ENCODE results near the gene UBE2V1. TPM values are rescaled to one million over a fixed set of nuclear protein-coding genes. Genes with fewer than 3 reads are reported as not detected.

The UBE2V1 gene
- total RNA-seq, 1 donor from 2014 or later = 223 TPM

DNA sequence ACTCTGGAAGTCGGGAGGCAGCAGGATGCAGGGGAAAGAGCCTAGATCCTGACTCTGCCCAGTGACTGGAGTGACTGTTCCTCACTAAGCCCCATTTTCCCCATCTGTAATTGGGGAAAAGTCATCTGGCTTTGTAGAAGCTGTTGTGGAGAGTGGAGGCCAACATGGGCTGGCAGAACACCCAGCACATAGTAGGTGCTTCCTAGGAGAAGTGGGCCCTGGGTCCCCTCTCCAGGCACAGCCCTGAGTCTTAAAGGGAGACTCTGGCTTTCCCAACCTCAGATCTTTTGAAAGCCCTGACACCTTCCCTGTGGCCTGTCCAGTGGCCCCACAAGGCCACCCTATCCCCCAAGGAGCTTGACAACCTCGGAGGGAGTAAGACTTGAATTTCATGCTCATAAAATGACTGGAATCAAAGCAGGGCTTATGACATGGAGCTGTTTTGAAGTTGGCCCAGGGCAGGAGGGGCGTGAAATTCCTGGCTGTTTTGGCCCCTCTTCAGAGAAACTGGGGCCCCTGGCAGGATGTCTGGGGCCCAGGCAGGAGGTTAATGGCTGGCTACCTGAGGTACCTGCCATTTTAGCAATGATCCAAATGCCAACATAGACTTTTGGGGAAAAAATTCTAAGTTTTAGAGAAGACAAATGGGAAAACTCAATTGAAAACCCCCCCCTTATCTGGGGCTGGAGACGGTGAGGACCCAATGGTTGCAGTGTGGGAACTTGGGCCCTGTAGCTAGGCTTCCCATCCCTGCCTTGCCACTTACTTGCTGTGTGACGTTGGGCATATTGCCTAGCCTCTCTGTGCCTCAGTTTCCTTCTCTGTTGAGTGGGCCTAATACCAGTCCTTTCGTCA lies 51.6 kb downstream of the UBE2V1 start:
- H3K27me3 Mint-ChIP-seq (ENCODE audit: unreplicated experiment) = peaks cover 6% of the 10 kb centered on the region
- no peak for DNase-seq (ENCODE audit: low spot score)
- H3K4me3 Mint-ChIP-seq (ENCODE audit: unreplicated experiment) = no peak overlapping the region
- H3K36me3 Mint-ChIP-seq (ENCODE audit: low read depth, unreplicated experiment) = no peaks in the 10 kb centered on the region
- peaks cover 3% of the 10 kb centered on the region for H3K4me1 Mint-ChIP-seq (ENCODE audit: unreplicated experiment)
- no peak overlapping the region for H3K27ac Mint-ChIP-seq (ENCODE audit: unreplicated experiment)
- TF ChIP-seq, protein P1, sequence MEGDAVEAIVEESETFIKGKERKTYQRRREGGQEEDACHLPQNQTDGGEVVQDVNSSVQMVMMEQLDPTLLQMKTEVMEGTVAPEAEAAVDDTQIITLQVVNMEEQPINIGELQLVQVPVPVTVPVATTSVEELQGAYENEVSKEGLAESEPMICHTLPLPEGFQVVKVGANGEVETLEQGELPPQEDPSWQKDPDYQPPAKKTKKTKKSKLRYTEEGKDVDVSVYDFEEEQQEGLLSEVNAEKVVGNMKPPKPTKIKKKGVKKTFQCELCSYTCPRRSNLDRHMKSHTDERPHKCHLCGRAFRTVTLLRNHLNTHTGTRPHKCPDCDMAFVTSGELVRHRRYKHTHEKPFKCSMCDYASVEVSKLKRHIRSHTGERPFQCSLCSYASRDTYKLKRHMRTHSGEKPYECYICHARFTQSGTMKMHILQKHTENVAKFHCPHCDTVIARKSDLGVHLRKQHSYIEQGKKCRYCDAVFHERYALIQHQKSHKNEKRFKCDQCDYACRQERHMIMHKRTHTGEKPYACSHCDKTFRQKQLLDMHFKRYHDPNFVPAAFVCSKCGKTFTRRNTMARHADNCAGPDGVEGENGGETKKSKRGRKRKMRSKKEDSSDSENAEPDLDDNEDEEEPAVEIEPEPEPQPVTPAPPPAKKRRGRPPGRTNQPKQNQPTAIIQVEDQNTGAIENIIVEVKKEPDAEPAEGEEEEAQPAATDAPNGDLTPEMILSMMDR (IDR thresholded peaks at IDR 0.05; ENCODE audit: unreplicated experiment) = no peak
- no peaks in the 10 kb centered on the region for H3K9me3 Mint-ChIP-seq (ENCODE audit: unreplicated experiment)

DNA sequence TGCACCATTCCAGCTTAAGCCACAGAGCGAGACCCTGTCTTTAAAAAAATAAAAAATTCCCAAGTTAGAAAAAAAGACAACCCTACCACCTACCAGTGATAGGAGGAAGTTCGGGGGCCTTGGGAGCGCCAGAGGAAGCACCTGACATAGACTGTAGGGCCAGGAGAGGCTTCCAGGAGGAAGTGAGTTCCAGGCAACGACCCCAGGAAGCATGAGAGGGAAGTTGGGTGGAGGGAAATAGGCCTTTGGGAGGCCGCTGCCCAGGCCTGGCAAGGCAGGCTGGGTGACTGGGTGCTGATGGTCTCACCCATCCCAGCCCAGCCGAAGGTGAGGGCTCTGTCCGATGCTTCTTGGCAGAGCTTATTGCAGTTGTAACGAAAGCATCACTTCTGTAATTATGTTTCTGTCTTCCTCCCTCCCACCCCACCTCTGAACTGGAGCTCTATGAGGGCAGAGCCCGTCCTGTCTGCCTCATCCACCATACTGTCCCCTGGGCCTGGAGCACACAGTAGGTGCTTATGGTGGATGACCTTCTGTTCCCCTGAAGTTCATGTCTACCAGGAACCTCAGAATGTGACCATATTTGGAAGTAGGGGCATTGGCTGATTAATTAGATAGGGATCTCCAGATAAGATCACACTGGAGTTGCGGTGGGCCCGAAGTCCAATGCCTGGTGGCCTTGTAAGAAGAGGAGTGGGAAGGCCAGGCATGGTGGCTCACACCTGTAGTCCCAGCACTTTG lies 54.1 kb downstream of the UBE2V1 start:
- H3K36me3 Mint-ChIP-seq (ENCODE audit: low read depth, unreplicated experiment) = no peaks in the 10 kb centered on the region
- peak overlapping the region; percentile 58 for H3K27ac Mint-ChIP-seq (ENCODE audit: unreplicated experiment)
- H3K4me3 Mint-ChIP-seq (ENCODE audit: unreplicated experiment) = no peak overlapping the region
- peaks cover 6% of the 10 kb centered on the region for H3K27me3 Mint-ChIP-seq (ENCODE audit: unreplicated experiment)
- no peak for DNase-seq (ENCODE audit: low spot score)
- peaks cover 9% of the 10 kb centered on the region for H3K4me1 Mint-ChIP-seq (ENCODE audit: unreplicated experiment)
- TF ChIP-seq, protein P1 (IDR thresholded peaks at IDR 0.05; ENCODE audit: unreplicated experiment) = no peak
- H3K9me3 Mint-ChIP-seq (ENCODE audit: unreplicated experiment) = no peaks in the 10 kb centered on the region

- Mint-ChIP-seq H3K27me3 (ENCODE audit: unreplicated experiment) (peaks cover 6% of the 10 kb centered on the region), H3K4me1 (ENCODE audit: unreplicated experiment) (peaks cover 9% of the 10 kb centered on the region), H3K27ac (ENCODE audit: unreplicated experiment) (no peak overlapping the region), H3K9me3 (ENCODE audit: unreplicated experiment) (no peaks in the 10 kb centered on the region), H3K4me3 (ENCODE audit: unreplicated experiment) (no peak overlapping the region), H3K36me3 (ENCODE audit: low read depth, unreplicated experiment) (no peaks in the 10 kb centered on the region)
- TF ChIP-seq, protein P1 (IDR thresholded peaks at IDR 0.05; ENCODE audit: unreplicated experiment) = no peak
- no peak for DNase-seq (ENCODE audit: low spot score)
Observed at GRCh38 chr20:50057714-50058053, 55.3 kb downstream of the UBE2V1 start.

DNA sequence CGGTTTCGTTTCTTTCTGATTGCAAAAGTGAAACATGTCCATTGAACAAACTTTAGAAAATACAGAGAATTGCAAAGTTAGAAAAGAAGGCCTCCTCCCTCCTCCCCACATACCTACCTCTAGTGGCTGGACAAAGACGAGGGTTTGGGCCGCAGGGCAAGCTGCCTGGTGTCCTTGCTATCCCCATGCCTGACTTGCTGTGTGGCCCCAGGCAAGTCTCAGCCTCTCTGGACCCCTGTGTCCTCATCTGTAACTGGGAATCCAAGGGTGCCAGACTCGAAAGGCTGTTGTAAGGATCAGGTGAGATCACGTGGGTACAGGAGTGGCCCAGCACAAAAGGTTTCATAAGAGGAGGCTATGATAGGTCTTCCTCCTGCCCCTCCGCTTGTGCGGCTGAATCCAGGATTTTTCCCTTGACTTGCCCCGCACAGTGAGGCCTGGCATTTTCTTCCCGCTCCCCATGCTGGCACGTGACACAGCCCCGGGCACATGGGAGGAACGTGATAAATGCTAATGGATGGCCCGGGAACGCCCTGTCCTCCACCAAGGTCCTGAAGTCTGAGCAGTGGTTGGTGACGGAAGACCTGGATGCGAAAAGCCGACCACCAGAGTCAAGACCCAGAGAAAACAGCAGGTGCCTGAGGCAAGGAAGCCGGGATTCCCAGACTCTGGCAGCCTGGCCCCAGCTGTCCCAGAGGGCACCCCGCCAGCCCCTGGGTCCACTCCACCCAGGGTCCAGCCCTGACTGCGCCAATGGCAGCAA lies 55.8 kb downstream of the UBE2V1 start:
- peaks cover 9% of the 10 kb centered on the region for H3K4me1 Mint-ChIP-seq (ENCODE audit: unreplicated experiment)
- H3K27me3 Mint-ChIP-seq (ENCODE audit: unreplicated experiment) = peaks cover 7% of the 10 kb centered on the region
- no peaks in the 10 kb centered on the region for H3K36me3 Mint-ChIP-seq (ENCODE audit: low read depth, unreplicated experiment)
- H3K9me3 Mint-ChIP-seq (ENCODE audit: unreplicated experiment) = no peaks in the 10 kb centered on the region
- TF ChIP-seq, protein P1 (IDR thresholded peaks at IDR 0.05; ENCODE audit: unreplicated experiment) = no peak
- no peak for DNase-seq (ENCODE audit: low spot score)
- no peak overlapping the region for H3K4me3 Mint-ChIP-seq (ENCODE audit: unreplicated experiment)
- H3K27ac Mint-ChIP-seq (ENCODE audit: unreplicated experiment) = no peak overlapping the region

Data from endothelial cell (in vitro differentiated cells).